ENCODE measurements around the gene UFD1.

DNA sequence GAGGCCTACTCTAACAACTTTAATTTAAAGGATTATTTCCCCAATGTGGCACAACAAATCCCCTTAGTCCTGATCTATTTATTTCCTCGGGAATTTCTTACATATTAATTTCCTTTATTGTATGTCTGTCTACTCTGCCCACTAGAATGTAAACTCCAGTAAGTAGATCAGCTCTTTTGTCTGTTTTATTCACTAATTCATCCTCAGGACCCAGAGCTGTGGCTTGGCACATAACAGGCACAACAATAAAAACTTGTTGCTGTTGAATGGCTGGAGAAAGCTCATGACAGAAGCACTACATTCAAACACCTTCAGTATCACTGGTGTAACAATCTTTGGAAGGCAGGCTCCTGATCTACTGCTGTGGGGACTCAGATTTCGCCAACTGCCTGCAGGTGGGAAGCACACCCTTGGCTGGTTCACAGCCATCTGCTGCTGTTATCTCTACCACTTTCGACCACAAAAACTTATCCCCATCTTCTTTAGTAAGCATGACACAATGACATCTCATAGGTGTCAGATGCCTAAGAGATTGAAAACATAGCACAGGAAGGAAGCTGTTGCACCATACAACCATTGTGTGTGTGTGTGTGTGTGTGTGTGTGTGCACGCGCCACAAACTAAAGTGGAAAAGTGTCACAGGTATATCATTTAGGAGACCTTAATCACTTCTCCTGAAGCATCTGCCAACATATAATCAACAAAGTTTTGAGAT is 59.4 kb downstream of the UFD1 start:
- TF ChIP-seq, protein P1, sequence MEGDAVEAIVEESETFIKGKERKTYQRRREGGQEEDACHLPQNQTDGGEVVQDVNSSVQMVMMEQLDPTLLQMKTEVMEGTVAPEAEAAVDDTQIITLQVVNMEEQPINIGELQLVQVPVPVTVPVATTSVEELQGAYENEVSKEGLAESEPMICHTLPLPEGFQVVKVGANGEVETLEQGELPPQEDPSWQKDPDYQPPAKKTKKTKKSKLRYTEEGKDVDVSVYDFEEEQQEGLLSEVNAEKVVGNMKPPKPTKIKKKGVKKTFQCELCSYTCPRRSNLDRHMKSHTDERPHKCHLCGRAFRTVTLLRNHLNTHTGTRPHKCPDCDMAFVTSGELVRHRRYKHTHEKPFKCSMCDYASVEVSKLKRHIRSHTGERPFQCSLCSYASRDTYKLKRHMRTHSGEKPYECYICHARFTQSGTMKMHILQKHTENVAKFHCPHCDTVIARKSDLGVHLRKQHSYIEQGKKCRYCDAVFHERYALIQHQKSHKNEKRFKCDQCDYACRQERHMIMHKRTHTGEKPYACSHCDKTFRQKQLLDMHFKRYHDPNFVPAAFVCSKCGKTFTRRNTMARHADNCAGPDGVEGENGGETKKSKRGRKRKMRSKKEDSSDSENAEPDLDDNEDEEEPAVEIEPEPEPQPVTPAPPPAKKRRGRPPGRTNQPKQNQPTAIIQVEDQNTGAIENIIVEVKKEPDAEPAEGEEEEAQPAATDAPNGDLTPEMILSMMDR (IDR thresholded peaks at IDR 0.05): no peak
- no peak for TF ChIP-seq POLR2A (IDR thresholded peaks at IDR 0.05)

Measured in Peyer's patch (tissue), 4 donors.